Measurements from ENCODE around the gene CDC34.

Gene CDC34

DNA sequence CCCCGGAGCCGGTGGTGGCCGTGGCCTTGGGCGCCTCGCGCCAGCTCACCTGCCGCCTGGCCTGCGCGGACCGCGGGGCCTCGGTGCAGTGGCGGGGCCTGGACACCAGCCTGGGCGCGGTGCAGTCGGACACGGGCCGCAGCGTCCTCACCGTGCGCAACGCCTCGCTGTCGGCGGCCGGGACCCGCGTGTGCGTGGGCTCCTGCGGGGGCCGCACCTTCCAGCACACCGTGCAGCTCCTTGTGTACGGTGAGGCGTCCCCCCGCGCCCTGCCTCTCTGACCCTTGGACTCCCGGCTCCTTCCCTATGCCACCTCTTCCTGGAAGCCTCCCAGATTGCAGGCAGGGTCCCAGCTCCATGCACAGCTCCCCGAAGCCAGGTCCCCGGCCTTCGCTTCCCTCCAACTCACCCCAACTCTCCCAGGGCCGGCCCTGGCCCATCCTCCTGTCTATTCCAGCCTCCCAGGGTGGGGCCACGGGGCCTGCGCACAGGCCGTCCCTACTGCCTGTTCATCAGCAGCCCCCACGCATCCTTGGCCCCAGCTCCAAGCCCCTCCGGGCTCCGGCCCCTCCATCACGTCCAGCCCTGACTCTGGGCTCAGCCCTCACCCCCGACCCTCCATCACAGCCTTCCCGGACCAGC lies 33.6 kb upstream of the CDC34 start:
- DNase-seq = no peak

DNA sequence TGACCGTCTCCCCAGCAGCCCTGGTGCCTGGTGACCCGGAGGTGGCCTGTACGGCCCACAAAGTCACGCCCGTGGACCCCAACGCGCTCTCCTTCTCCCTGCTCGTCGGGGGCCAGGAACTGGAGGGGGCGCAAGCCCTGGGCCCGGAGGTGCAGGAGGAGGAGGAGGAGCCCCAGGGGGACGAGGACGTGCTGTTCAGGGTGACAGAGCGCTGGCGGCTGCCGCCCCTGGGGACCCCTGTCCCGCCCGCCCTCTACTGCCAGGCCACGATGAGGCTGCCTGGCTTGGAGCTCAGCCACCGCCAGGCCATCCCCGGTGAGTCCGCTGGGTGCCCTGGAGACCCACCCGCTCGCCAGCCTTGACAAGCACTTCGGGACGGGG lies 33.1 kb upstream of the CDC34 start:
- DNase-seq = no peak

DNA sequence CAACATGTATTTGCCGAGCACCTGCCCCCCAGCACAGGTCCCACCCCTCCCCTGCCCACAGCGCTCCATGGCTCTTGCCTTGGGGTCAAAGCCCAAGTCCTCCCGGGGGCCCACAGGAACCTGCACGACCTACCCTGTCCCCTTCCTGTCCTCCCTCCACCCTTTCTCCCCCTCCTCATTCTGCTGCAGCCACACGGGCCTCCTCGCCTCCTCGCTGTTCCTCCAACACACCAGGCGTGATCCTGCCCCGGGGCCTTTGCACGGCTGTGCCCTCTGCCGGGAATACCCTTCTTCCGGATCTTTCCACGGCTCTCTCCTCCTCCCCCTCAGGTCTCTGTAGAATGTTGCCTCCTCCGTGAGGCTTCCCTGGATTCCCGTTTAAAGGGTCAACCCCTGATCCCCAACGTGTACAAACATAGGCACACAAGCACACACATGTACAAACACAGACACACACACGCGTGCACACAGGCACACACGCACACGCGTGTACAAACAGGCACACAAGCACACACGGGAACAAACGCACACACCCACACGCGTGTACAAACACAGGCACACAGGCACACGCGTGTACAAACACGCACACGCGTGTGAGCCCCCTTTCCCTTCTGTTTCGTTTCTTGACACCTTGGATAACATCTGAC lies 32.5 kb upstream of the CDC34 start:
- DNase-seq = no peak

DNA sequence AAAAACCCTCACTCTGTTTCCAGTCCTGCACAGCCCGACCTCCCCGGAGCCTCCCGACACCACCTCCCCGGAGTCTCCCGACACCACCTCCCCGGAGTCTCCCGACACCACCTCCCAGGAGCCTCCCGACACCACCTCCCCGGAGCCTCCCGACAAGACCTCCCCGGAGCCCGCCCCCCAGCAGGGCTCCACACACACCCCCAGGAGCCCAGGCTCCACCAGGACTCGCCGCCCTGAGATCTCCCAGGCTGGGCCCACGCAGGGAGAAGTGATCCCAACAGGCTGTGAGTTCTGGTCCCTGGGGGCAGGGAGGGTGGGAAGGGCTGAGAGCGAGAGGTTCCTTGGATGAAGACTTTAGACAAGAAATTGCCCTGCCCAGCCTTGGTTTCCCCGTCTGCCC lies 29.9 kb upstream of the CDC34 start:
- no peak for DNase-seq

DNA sequence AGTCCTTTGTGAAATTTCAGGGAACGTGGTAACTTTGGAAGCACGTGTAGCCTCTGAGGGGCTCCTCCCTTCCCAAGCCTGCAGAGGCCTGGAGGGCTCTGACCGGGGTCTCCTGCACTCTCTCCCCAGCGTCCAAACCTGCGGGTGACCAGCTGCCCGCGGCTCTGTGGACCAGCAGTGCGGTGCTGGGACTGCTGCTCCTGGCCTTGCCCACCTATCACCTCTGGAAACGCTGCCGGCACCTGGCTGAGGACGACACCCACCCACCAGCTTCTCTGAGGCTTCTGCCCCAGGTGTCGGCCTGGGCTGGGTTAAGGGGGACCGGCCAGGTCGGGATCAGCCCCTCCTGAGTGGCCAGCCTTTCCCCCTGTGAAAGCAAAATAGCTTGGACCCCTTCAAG lies 26.9 kb upstream of the CDC34 start:
- no peak for DNase-seq

DNA sequence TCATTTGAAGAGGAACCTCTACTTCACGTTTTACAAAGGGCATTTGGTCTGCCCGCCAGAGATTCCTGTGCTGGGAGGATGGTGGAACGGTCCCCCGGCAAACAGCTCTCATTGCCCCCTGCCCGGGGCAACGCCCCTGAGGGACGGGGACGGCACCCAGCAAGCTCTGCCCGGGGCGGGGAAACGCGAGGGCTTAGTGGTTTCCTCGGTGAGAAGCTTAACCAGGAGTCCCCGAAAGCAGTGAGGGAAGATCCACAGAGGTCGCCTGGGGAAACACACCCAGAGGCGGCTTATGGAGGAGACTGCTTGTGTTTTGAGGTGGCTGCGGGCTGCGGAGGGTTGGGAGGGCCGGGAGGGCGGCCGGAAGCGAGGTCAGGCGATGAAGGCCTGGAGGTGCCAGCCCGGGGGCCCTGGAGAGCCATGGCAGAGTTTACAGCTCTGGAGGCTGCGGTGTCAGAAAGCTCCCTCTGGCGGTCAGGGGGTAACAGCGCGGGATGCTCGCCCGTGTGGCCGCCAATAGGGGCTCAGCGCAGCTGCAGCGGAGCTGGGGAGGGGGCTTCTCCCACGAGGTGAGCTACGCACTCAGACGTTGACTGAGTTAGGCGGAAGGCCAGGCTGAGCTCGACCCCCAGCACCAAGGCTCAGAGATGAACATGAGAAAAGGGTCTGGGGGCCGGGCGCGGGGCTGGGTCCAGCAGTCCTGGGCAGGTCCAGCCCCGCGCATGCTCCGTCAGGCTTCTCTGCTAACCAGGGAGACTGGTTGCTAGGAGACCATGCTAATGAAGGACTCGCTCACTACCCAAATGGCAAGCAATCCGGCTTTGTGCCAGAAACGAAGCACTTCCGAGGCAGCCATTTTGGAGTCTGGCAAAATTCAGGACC lies 24.9 kb upstream of the CDC34 start:
- peak; percentile 93 for DNase-seq

DNA sequence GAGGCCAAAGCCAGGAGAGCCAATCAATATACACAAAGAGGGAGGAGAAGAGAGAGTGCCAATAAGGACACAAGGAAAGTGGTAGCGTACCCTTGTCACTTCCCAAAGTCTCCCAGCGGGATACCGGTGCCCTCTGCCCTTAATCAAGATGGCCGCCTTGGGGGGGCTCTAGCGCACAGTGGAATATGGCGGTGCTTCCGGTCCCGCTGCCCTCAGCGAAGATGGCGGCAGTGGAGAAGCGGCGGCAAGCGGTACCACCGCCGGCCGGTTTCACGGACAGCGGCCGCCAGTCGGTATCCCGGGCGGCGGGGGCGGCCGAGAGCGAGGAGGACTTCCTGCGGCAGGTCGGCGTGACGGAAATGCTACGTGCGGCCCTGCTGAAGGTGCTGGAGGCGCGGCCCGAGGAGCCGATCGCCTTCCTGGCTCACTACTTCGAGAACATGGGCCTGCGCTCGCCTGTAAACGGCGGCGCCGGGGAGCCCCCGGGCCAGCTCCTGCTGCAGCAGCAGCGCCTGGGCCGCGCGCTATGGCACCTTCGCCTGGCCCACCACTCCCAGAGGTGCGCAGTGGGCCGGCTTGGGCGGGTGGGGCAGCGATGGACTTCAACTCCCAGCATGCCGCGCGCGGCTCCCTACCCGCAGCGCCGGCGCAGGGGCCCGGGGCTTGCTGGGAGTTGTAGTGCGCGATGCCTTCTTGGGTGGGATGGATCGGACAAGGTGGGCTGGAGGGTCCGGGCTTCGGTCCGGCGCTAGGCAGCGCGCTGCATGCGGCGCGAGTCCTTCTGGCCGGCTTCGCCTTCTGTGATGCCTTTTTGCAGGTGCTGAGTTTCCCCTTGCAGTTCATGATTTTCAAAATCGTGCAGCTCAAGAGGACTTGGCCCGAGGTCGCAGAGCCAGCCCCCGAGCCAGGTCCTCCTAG lies 24.0 kb upstream of the CDC34 start, which contains the start of gene TPGS1:
TPGS1 (plus strand) TSS at position 212 of the 918 bp plus-strand sequence; CDS start at position 222, 10 bp downstream.
- DNase-seq = peak; percentile 83

DNA sequence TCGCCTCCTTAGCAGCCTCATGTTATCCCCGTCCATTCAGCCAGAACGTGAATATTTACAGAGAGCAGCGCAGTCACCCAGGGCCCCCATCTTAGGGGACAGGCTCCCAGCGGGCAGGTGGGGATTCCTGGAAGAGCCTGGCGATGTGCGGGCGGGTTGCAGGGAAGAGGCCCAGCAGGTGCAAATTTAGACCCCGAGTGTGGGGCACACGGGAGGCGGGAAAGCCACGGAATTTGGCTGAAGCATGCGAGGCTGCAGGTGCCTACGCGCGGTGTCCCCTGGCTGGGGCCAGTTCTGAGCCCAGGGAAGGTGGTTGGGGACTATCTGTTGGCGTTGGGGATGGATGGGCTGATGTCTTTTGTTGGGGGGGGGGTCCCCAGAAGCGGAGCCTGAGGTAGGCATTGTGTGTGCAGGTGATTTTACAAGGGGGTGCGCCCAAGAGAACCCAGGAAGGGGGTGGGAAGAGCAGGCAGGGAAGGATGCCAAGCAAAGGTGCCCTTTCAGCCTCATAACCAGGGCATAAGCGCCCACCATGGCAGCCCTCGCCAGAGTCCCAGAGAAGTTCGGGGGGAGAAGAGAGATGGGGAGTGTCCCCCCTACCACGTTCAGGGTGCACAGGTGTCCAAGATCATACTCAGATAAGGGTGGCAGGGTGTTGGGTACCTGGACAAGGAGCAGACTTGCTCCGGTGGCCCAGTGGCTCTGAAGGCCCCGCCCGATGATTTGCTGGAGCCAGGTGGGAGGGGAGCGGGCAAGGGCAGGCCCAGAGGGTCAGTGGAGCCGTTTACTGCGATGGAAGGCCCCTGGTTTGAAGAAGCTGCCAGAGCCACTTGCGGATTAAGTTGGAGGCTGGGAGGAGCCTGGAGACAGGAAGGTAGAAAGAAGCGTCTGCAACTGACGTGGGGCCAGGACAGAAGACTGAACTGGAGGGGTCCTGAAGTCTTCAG lies 23.1 kb upstream of the CDC34 start:
- no peak for DNase-seq

DNA sequence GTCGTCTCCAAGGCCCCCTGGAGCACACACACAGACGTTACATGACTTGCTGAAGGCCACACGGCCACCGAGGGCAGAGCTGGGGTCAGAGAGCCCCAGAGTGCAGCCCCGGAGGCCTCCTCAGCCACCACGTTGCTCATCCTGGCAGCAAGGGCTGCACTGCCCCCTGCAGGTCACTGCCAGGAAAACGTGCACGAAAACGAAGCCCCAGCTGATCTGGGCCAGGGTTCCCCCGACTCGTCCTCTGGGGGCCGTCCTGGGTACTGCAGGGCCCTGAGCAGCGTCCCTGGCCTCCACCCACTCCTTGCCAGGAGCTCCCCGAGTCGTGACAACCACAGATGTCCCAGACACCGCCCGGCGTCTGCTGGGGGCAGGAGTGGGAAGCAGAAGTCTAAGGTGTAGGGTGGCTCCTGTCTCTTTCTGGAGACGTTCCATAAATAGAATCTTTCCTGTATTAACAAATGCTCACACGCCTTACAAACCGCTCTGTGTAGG lies 20.9 kb upstream of the CDC34 start:
- DNase-seq = peak; percentile 93

DNA sequence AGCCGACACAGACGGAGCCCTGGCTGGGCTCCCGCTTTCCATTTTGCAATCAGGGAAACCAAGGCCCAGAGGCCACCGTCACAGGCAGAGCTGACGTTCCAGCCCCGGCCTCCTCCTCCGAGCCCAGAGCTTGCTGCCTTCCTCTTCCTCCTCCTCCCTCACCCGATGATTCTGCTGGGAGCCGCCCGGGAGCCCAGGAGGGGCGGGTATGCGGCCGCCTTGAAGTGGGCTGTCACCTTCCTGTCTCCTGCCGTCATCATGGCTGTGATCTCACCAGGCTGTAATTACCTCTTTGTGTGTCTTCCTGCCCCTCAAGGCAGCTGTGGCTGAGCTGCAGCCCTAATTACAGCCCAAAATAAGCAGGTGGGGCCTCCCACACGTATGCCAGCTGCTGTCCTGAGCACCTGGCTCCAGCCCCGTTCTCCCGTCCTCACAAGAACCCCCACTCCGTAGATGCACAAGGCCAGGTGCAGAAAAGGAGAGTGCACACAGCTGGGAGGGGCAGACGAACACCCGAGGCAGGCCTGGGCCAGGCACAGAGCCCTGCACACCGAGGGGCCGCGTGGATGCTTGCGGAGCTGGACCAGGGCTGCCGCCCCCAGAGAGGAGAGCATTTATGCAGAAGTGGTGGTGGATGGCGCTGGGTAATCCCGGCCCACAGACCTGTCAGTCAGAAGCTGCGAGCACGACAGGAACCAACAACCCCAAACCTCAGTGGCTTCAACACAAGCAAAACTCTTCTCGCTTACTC lies 20.3 kb upstream of the CDC34 start:
- peak; percentile 84 for DNase-seq

DNA sequence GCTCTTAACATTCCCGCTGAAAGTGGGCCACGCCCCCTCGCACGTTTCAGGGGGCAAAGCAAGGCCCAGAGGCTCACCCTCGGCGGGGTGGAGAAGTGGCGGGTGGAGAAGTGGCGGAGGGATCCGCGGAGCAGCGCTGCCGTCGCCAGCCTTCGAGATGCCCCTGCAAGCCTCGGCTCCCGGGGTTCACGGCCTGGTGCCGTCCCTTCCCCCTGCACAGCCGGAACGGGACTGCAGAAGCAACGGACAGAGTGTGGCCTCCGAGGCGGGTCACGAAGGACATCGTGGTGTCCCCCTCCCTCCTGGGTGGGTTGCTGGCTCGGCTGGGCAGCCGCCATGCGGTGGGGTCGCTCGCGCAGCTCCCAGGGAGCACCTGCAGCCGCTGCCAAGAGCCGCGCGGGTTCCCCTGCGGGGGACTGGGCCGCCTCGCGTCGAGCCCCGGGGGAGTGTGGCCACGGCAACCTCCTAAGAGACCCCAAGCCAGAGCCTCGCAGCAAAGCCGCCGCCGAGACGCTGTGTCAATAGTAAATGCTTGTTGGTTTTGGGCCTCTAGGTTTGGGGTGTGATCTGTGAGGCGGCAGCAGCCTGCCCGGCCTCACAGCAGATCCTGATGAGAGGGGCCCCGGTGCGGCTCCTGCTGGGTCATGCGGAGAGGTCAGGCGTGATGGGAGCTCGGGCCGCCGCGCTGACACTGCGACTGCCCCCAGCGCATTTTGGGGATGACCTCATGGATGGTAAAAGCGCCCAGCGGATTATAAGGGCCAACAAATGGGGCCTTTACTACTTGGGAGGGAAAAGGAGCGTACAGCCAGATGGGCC lies 18.8 kb upstream of the CDC34 start:
- no peak for DNase-seq

DNA sequence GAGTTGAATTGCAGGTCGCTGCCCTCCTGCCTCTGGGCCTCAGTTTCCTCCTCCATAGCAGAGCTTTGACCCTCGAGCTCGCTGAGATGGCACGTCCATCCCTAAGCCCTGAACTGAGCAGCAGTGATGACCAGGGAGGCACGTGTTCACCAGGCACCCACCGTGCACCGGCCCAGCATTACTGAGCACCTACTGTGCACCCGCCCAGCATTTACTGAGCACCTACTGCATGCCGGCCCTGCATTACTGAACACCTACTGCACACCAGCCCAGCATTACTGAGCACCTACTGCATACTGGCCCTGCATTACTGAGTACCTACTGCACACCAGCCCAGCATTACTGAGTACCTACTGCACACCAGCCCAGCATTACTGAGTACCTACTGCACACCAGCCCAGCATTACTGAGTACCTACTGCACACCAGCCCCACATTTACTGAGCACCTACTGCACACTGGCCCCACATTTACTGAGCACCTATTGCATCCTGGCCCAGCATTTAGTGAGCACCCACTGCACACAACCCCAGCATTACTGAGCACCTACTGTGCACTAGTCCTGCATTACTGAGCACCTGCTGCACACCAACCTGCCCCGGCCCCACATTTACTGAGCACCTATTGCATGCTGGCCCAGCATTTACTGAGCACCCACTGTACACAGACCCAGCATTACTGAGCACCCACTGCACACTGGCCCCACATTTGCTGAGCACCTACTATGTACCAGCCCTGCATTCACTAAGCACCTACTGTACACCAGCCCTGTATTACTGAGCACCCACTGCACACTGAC lies 18.0 kb upstream of the CDC34 start:
- DNase-seq = no peak

DNA sequence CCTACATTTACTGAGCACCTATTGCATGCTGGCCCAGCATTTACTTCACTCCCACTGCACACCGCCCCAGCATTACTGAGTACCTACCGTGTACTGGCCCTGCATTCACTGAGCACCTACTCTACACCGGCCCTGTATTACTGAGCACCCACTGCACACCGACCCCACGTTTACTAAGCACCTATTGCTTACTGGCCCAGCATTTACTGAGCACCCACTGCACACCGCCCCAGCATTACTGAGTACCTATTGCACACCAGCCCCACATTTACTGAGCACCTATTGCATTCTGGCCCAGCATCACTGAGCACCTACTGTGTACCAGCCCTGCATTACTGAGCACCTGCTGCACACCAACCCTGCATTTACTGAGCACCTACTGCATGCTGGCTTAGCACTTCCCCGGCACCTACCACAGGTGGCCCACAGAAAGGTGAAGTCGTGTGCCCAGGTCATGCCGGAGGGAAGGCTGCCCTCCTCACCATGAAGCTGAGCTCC lies 17.3 kb upstream of the CDC34 start:
- DNase-seq = no peak

DNA sequence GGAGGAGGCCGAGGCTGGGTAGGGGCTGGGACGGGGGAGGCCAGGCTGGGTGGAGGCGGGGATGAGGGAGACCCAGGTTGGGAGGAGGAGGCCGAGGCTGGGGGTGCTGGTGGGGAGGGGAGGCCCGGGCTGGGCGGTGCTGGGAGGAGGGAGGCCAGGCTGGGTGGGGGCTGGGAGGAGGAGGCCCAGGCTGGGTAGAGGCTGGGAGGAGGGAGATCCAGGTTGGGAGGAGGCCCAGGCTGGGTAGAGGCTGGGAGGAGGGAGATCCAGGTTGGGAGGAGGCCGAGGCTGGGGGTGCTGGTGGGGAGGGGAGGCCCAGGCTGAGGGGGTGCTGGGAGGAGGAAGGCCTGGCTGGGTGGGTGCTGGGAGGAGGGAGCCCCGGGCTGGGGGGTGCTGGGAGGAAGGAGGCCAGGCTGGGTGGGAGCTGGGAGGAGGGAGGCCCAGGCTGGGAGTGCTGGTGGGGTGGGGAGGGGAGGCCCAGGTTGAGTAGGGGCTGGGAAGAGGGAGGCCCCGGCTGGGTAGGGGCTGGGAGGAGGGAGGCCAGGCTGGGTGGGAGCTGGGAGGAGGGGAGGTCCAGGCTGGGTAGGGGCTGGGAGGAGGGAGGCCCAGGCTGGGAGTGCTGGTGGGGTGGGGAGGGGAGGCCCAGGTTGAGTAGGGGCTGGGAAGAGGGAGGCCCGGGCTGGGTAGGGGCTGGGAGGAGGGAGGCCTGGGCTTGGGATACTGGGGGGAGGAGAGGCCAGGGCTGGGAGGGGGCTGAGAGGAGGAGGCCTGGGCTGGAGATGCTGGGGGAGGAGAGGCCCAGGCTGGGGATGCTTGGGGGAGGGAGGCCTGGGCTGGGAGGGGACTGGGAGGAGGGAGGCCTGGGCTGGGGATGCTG lies 13.6 kb upstream of the CDC34 start:
- no peak for DNase-seq

DNA sequence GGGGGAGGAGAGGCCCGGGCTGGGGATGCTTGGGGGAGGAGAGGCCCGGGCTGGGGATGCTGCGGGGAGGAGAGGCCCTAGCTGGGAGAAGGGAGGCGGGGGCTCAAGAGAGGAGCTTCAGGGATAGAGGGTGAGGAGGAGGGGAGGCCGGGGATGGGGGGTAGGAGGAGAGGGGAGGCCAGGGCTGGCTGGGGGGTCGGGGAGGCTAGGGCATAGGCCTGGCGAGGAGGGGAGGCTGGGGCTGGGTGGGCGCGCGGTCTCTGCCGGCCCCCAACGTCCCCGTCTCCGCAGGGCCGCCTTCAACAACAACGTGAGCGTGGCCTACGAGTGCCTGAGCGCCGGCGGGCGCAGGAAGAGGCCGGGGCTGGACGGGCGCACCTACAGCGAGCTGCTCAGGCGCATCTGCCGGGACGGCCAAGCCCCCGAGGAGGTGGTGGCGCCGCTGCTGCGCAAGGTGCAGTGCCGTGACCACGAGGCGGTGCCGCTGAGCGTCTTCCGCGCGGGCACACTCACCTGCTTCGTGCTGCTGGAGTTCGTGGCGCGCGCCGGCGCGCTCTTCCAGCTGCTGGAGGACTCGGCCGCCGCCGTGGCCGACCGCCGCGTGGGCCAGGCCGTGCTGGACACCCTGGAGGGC lies 12.8 kb upstream of the CDC34 start:
- peak; percentile 60 for DNase-seq

DNA sequence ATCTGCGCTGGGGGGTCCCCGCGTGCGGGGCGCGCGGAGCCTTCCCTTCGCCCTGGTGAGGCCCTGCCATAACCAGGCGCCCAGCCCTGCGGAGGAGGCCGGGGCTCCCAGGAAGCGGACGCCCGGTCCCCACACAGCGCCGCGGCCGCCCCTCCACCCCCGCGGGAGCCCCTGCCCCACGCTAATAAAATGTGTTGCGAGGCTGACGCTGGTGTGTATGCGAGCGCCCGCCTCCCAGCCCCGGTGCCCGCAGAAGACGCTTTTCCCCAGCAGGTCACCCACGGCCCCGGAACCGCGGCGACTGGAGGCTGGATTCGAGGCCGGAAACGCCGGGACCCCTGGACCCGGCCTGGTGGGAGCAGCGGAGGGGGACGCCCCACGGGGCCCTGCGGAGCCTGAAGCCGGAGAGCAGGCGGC lies 12.1 kb upstream of the CDC34 start:
- no peak for DNase-seq

DNA sequence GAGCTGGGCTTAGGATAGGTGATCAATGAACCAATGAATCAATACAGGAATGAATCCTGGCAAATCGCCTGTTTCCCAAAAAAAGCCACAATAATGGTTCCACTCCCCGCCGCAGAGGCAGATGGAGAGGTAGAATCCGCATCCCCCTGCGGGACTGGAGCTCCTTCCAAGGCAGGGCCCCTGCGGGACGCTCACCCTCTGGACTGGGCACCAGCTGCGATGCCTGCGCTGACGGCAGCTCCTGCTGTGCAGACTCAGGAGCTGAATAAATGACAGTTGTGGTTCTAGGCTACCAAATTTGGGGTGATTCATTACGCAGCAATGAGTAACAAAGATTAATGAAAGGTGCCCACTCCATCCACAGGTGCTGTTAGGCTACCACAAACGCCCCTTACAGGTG lies 8.8 kb upstream of the CDC34 start:
- DNase-seq = no peak

Data from activated gamma-delta T cell treated with Interleukin-2 at 50 U/mL for 16 hours (primary cell).